VCaP (cell line): ENCODE data around the gene MRPL37.
"Not testable (repeated sequence)": the region's sequence is repeated elsewhere in the genome, so short reads cannot be mapped to it uniquely, and the experiment has no call there.

Source experiments
- H3K27ac ChIP-seq: fragments of 450-650 bp; 2 replicates; pipeline ENCODE4 v1.5.1; 2017
- CTCF ChIP-seq: fragments of 450-650 bp; conservative IDR thresholded peaks from 2 replicates; pipeline ENCODE4 v1.5.1; 2017; ENCODE audit warnings: mild to moderate bottlenecking, moderate library complexity

MRPL37 gene

GRCh38 chr1:54158071-54158470, 41.9 kb upstream of the MRPL37 start:
- no peak overlapping the region for H3K27ac ChIP-seq
- TF ChIP-seq CTCF, result no peak

- no peak overlapping the region for H3K27ac ChIP-seq
- TF ChIP-seq CTCF, result no peak
Measured at GRCh38 chr1:54159733-54160316, 40.1 kb upstream of the MRPL37 start.

GRCh38 chr1:54160351-54160750, 39.6 kb upstream of the MRPL37 start:
- no peak overlapping the region for H3K27ac ChIP-seq
- no peak for TF ChIP-seq CTCF

- H3K27ac ChIP-seq, result no peak overlapping the region
- TF ChIP-seq CTCF, result no peak
Measured at GRCh38 chr1:54161495-54162168, 38.3 kb upstream of the MRPL37 start.

GRCh38 chr1:54163051-54163450, 36.9 kb upstream of the MRPL37 start:
- TF ChIP-seq CTCF, result no peak
- H3K27ac ChIP-seq, result no peak overlapping the region

GRCh38 chr1:54163573-54163972, 36.4 kb upstream of the MRPL37 start:
- no peak for TF ChIP-seq CTCF
- no peak overlapping the region for H3K27ac ChIP-seq

GRCh38 chr1:54165146-54165545, 34.8 kb upstream of the MRPL37 start:
- TF ChIP-seq CTCF, result no peak
- no peak overlapping the region for H3K27ac ChIP-seq

- H3K27ac ChIP-seq, result not testable (repeated sequence)
Measured at GRCh38 chr1:54166357-54166756, 33.6 kb upstream of the MRPL37 start.
